ENCODE results near the gene HSPA4. TPM values are rescaled to one million over a fixed set of nuclear protein-coding genes. Genes with fewer than 3 reads are reported as not detected.

Gene HSPA4
- polyA plus RNA-seq, 1 donor from 2014 or later = 69.5 TPM

- Mint-ChIP-seq H3K36me3 (peaks cover 11% of the 10 kb centered on the region), H3K27me3 (no peaks in the 10 kb centered on the region), H3K27ac (peak overlapping the region; percentile 86 to 96 (median 89)), H3K9me3 (peaks cover 0 to 2% (median 2%) of the 10 kb centered on the region in 3 donors), H3K4me3 (peak overlapping the region; percentile 50 to 63 (median 51)), H3K4me1 (peaks cover 43 to 57% (median 45%) of the 10 kb centered on the region in 3 donors)
Observed at GRCh38 chr5:133106343-133106742, 54.5 kb downstream of the HSPA4 start.

DNA sequence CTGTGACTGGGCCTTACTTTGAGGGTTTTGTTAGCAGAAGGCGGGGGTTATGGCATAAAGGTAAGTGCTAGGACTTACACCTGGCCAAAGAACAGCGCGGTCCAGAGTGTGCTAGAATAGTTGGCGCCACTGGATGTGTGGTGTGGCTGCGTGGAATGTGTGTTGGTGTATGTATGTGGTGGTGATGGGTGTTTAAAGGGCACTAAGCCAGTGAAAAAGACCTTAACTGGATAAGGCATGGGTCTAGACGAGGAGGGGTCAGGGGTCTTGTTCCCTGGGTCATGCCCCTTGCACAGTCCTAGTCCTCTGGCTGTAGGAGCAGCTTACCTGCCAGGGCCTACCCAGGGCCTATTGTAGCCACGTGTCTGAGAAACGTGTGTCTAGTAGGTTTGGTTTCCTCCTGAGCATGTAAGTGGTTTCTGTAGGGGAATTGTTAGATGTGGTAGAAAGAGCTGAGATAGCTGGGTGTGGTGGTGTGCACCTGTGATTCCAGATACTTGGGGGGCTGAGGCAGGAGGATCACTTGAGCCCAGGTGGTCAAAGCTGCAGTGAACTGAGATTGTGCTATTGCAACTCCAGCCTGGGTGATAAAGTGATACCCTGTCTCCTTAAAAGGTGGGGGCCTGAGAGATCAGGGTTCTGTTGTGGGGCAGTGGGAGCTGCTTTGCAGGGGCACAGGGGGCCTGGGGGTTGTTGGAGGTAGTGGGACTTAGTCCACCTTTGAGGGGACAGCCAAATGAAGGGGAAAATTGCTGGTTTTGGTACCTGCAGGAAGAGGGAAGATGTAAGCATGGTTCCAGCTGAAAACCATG is 55.2 kb downstream of the HSPA4 start:
- peak overlapping the region; percentile 86 to 96 (median 89) for H3K27ac Mint-ChIP-seq
- peaks cover 0 to 2% (median 2%) of the 10 kb centered on the region in 3 donors for H3K9me3 Mint-ChIP-seq
- peak overlapping the region in 3 of 4 donors; percentile 25 to 68 (median 48) for H3K4me3 Mint-ChIP-seq
- H3K36me3 Mint-ChIP-seq = peaks cover 11% of the 10 kb centered on the region
- H3K27me3 Mint-ChIP-seq = no peaks in the 10 kb centered on the region
- peaks cover 44 to 58% (median 46%) of the 10 kb centered on the region in 3 donors for H3K4me1 Mint-ChIP-seq

- Mint-ChIP-seq H3K36me3 (peaks cover 5% of the 10 kb centered on the region), H3K4me3 (peak overlapping the region in 3 of 4 donors; percentile 2 to 68 (median 61)), H3K9me3 (peaks cover 0 to 2% (median 0%) of the 10 kb centered on the region in 3 donors), H3K4me1 (peaks cover 43 to 56% (median 45%) of the 10 kb centered on the region in 3 donors), H3K27ac (peak overlapping the region in 2 of 3 donors; percentile 7 to 84), H3K27me3 (no peaks in the 10 kb centered on the region)
Observed at GRCh38 chr5:133108481-133108921, 56.7 kb downstream of the HSPA4 start.

GRCh38 chr5:133109655-133110483 is 58.1 kb downstream of the HSPA4 start:
- Mint-ChIP-seq H3K4me3 (no peak overlapping the region), H3K27ac (peak overlapping the region in 1 of 3 donors; percentile 31), H3K9me3 (peaks cover 0 to 2% (median 0%) of the 10 kb centered on the region in 3 donors), H3K4me1 (peaks cover 41 to 49% (median 43%) of the 10 kb centered on the region in 3 donors), H3K27me3 (no peaks in the 10 kb centered on the region), H3K36me3 (peaks cover under 1% of the 10 kb centered on the region)

GRCh38 chr5:133110709-133111108 is 58.9 kb downstream of the HSPA4 start:
- Mint-ChIP-seq H3K27ac (no peak overlapping the region), H3K9me3 (peaks cover 0 to 2% (median 0%) of the 10 kb centered on the region in 3 donors), H3K4me1 (peaks cover 34 to 42% (median 35%) of the 10 kb centered on the region in 3 donors), H3K4me3 (no peak overlapping the region), H3K27me3 (no peaks in the 10 kb centered on the region), H3K36me3 (no peaks in the 10 kb centered on the region)

DNA sequence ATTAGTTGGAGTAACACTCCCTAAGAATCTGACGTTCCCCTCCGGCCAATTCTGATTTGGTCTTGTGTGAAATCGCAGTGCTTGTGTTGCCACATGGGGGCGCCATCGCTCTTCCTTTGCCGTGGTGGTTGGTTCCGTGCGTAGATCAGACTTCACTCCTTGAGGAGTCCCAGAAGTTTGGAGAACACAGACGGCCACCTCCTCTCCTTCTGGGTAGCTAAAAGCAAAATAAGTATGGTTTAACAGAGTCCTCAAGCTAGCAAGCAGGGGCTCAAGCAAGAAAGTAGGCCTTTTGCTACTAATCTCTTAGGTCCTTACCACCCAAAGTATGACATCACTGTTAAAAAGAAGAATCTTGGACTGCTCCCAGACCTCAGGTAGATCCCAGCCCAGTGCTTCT is 59.5 kb downstream of the HSPA4 start:
- no peaks in the 10 kb centered on the region for H3K36me3 Mint-ChIP-seq
- peak overlapping the region in 1 of 4 donors; percentile 28 for H3K4me3 Mint-ChIP-seq
- H3K27me3 Mint-ChIP-seq = no peaks in the 10 kb centered on the region
- H3K9me3 Mint-ChIP-seq = peaks cover 0 to 2% (median 0%) of the 10 kb centered on the region in 3 donors
- H3K27ac Mint-ChIP-seq = no peak overlapping the region
- peaks cover 29 to 37% (median 33%) of the 10 kb centered on the region in 3 donors for H3K4me1 Mint-ChIP-seq

DNA sequence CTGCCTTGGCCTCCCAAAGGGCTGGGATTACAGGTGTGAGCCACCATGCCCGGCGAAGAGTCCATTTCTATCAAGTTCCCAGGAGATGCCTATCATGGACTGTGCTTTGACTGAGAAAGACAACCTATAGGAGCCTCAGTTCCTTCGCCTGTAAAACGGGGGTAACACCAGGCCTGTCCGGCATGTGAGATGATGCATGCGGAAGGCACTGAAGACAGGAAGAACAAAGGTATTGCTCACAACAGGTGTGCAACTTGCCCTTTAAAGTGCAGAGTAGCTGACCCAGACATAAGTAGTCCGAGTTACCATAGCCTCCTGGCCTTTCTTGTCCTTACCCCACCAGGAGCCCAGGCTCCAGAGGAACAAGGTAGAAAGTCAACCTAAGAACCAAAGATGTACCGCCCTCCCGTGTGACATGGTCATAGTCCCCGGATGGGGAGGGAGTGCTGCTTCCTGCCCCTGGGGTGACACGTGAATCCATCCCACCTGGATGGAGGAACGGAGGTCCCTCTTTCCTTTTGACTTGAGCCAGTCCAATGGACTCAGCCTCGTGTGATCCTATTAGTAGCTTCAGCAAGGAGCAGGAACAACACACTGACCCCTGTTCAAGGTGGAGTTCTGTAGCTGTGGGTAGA is 60.3 kb downstream of the HSPA4 start:
- Mint-ChIP-seq H3K36me3 (no peaks in the 10 kb centered on the region), H3K9me3 (peaks cover 0 to 2% (median 0%) of the 10 kb centered on the region in 3 donors), H3K27me3 (no peaks in the 10 kb centered on the region), H3K27ac (no peak overlapping the region), H3K4me3 (peak overlapping the region in 1 of 4 donors; percentile 33), H3K4me1 (peaks cover 20 to 28% (median 25%) of the 10 kb centered on the region in 3 donors)

DNA sequence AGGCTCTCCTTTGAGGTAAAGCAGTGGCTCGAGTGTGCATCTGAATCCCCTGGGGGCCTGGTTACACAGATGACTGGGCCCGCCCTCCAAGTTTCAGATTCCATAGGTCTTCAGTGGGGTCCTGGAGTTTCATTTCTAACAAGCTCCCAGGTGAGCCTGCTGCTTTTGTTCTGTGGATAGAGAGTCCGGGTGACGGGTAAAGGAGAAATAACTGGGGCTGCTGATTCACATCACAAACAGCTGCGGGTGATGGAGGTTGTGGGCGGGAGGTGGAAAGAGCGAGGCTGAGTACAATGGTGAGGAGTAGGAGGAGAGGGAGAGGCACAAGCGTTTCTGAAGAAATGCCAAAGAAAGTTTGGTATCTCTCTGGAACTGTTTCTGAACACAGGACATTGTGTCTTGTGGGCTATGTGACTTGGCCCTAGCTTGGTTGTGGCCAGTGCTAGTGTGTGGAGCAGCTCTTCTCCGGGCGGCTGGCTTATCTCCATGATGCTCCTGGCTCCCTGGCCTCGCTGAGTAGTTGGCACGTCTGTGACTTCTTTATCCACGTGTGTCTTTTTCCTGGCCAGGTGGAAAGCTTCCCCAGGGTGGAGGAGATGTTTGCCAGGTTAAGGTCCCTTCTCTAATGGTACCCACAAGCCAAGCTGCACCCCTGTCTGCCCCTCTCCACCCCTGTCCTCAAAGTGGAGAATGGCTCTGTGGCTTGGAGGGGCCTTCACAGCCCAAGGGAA is 61.7 kb downstream of the HSPA4 start:
- Mint-ChIP-seq H3K4me1 (peaks cover 14 to 18% (median 16%) of the 10 kb centered on the region in 3 donors), H3K4me3 (no peak overlapping the region), H3K27ac (peak overlapping the region in 1 of 3 donors; percentile 64), H3K36me3 (no peaks in the 10 kb centered on the region), H3K27me3 (no peaks in the 10 kb centered on the region), H3K9me3 (peaks cover 0 to under 1% (median 0%) of the 10 kb centered on the region in 3 donors)

- Mint-ChIP-seq H3K4me3 (no peak overlapping the region), H3K27ac (no peak overlapping the region), H3K4me1 (peaks cover 13 to 18% (median 15%) of the 10 kb centered on the region in 3 donors), H3K27me3 (no peaks in the 10 kb centered on the region), H3K36me3 (no peaks in the 10 kb centered on the region), H3K9me3 (no peaks in the 10 kb centered on the region)
Observed at GRCh38 chr5:133114166-133114932, 62.5 kb downstream of the HSPA4 start.

- Mint-ChIP-seq H3K36me3 (no peaks in the 10 kb centered on the region), H3K4me3 (no peak overlapping the region), H3K27ac (no peak overlapping the region), H3K9me3 (no peaks in the 10 kb centered on the region), H3K4me1 (peaks cover 11 to 18% (median 15%) of the 10 kb centered on the region in 3 donors), H3K27me3 (no peaks in the 10 kb centered on the region)
Observed at GRCh38 chr5:133114933-133115310, 63.1 kb downstream of the HSPA4 start.

DNA sequence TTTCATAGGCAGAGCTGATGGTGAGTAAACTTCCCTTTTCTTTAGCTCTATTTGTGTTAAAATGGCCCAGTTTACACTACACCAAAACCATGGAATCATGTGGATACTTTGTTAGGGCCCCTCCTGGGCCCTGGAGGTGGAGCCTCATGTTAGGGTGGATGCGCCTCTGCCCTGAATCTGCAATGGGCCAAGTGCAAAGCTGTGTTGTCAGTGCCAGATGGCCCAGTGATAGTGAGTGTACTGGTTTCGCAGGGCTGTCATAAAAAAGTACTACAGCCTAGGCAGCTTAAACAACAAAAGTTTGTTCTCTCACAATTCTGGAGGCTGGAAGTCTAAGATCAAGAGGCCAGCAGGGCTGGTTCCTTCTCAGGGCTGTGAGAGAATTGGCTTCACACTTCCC is 64.8 kb downstream of the HSPA4 start:
- H3K27ac Mint-ChIP-seq = no peak overlapping the region

DNA sequence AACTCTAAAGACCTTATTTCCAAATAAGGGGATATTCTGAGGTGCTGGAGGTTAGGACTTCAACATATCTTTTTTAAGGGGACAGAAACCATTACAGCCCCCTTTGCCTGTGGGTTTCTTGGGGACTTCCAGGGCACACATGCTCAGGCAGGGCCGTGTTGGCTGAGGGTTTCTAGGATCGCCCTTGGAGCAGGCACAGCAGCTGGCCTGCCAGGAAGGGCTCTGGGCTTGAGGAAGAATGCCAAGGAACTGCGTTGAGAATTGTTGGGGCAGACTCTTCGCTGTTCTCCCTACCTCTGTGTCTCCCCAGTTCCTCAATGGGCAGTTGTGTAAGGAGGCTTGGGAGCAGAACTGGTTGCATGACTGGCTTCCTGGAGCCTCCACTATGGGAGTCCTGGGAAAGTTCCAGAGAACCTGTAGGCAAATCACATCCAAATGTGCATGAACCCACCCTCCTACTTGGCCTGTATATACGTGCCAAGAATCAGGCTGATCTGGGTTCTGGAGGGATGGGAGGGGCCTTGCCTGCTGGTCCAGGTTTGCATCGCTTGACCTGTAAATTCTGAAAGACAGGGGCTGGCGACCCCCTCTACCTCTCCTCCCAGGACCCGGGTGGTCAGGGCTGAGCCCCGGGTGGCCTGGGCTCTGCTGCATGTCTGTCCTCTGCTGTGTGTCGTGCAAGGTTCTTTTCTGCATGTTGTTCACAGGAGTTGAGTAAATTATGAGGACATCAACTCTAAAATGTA is 65.5 kb downstream of the HSPA4 start:
- Mint-ChIP-seq H3K4me3 (no peak overlapping the region), H3K9me3 (no peaks in the 10 kb centered on the region), H3K27ac (no peak overlapping the region), H3K4me1 (peaks cover 6 to 11% (median 9%) of the 10 kb centered on the region in 3 donors), H3K27me3 (no peaks in the 10 kb centered on the region), H3K36me3 (no peaks in the 10 kb centered on the region)

More for the DNA sequence above, 64.8 kb downstream of the HSPA4 start:
- H3K4me3 Mint-ChIP-seq = no peak overlapping the region
- peaks cover 6 to 11% (median 9%) of the 10 kb centered on the region in 3 donors for H3K4me1 Mint-ChIP-seq
- no peaks in the 10 kb centered on the region for H3K36me3 Mint-ChIP-seq
- H3K27me3 Mint-ChIP-seq = no peaks in the 10 kb centered on the region
- H3K9me3 Mint-ChIP-seq = no peaks in the 10 kb centered on the region

GRCh38 chr5:133117912-133118445 is 66.2 kb downstream of the HSPA4 start:
- Mint-ChIP-seq H3K36me3 (no peaks in the 10 kb centered on the region), H3K4me3 (no peak overlapping the region), H3K27ac (peak overlapping the region in 1 of 3 donors; percentile 95), H3K27me3 (no peaks in the 10 kb centered on the region), H3K4me1 (peaks cover 6 to 11% (median 9%) of the 10 kb centered on the region in 3 donors), H3K9me3 (no peaks in the 10 kb centered on the region)

Data from IgD-negative memory B cell (primary cell).